CD4-positive, alpha-beta T cell (primary cell): Measurements from ENCODE around the gene PQBP1. TPM values are rescaled to one million over a fixed set of nuclear protein-coding genes. Genes with fewer than 3 reads are reported as not detected.

ENCODE experiments used
- ATAC-seq: fragments of 200-7000 bp; cut with Tn5 transposase; one replicate; pipeline ENCODE4 v1.10.0; 2022; ENCODE audit warnings: mild to moderate bottlenecking; ENCODE audit not compliant: poor library complexity
- CTCF ChIA-PET: fragments of 350-600 bp; sonication (Branson Sonifier 250); formaldehyde crosslinking; loops from one replicate; lab custom pipeline; 2021; ENCODE audit warnings: antibody characterized with exemption, inconsistent platforms; lab: Charles Lee
- POLR2A ChIA-PET: fragments of 350-600 bp; sonication (Branson Sonifier 250); formaldehyde crosslinking; loops from one replicate; lab custom pipeline; 2021; ENCODE audit warnings: antibody characterized with exemption, inconsistent platforms; lab: Charles Lee
- DNase-seq, 14 experiments: peaks; one replicate each; pipeline ENCODE4 v3.0.0-alpha.2; 2013 to 2020; ENCODE audit warnings: mixed read lengths in 2 of 14
- H3K27ac ChIP-seq, 2 donors: one replicate each; pipeline versions ENCODE4 v1.5.1 to v1.7.0; 2013; ENCODE audit warnings: low read length in 2 of 2, low read depth in 1 of 2, mild to moderate bottlenecking in 1 of 2
- H3K27me3 ChIP-seq, 2 experiments: 1 replicate in 1 of 2; 2 replicates in 1 of 2; pipeline versions ENCODE4 v1.6.1 to v1.7.0; 2013; ENCODE audit warnings: low read length in 2 of 2, control low read depth in 1 of 2, mild to moderate bottlenecking in 1 of 2, moderate library complexity in 1 of 2; ENCODE audit not compliant: insufficient read depth in 2 of 2, control insufficient read depth in 1 of 2
- H3K36me3 ChIP-seq: one replicate; pipeline ENCODE4 v1.6.1; 2013; ENCODE audit warnings: low read length, control low read depth; ENCODE audit not compliant: insufficient read depth
- H3K4me1 ChIP-seq: one replicate; pipeline ENCODE4 v1.6.1; 2013; ENCODE audit warnings: low read length, control low read depth; ENCODE audit not compliant: insufficient read depth
- H3K4me3 ChIP-seq: one replicate; pipeline ENCODE4 v1.5.1; 2013; ENCODE audit warnings: mild to moderate bottlenecking, low read length, moderate library complexity
- H3K9me3 ChIP-seq, 2 experiments: 1 replicate in 1 of 2; 2 replicates in 1 of 2; pipeline versions ENCODE4 v1.6.1 to v1.7.0; 2013; ENCODE audit warnings: low read length in 2 of 2, mild to moderate bottlenecking in 2 of 2, control low read depth in 1 of 2, moderate library complexity in 1 of 2; ENCODE audit not compliant: control insufficient read depth in 1 of 2, insufficient read depth in 1 of 2
- H3K27ac Mint-ChIP-seq: one replicate; pipeline ENCODE4 v1.8.0; 2020; ENCODE audit warnings: mixed read lengths
- H3K27me3 Mint-ChIP-seq: one replicate; pipeline ENCODE4 v1.8.0; 2021; ENCODE audit warnings: mixed read lengths
- H3K36me3 Mint-ChIP-seq: one replicate; pipeline ENCODE4 v1.8.0; 2021; ENCODE audit warnings: low read depth, mixed read lengths
- H3K4me1 Mint-ChIP-seq: one replicate; pipeline ENCODE4 v1.8.0; 2021; ENCODE audit warnings: low read depth, mixed read lengths
- H3K4me3 Mint-ChIP-seq: one replicate; pipeline ENCODE4 v1.8.0; 2020; ENCODE audit warnings: mild to moderate bottlenecking, mixed read lengths
- H3K9me3 Mint-ChIP-seq: one replicate; pipeline ENCODE4 v1.8.0; 2020; ENCODE audit warnings: mixed read lengths
- CTCF ChIP-seq: fragments of 200-600 bp; IDR thresholded peaks from one replicate; pipeline ENCODE4 v1.8.0; 2022; ENCODE audit warnings: antibody characterized with exemption, mild to moderate bottlenecking
- intact Hi-C, 2 experiments: fragments of 100-400 bp; cut with DNase I in 1 of 2; cut with micrococcal nuclease in 1 of 2; formaldehyde crosslinking; loops; one replicate each; pipeline versions ENCODE4 v1.15.1 to v1.9.0; 2023 to 2025; cut with DNase I, micrococcal nuclease
- total RNA-seq, 174 experiments: library from RNA in 2 of 174; stranded (reverse) in 2 of 174; gene quantifications; one replicate each; pipeline ENCODE4 v1.2.3 and lab custom pipeline; 2021 to 2026

Gene PQBP1
- total RNA-seq, 2 experiments from 2014 or later, result 73.0 to 76.6 TPM

- ATAC-seq, result peak; percentile 13
- peak in 12 of 14 experiments; percentile 37 to 86 (median 55) for DNase-seq
- Histone ChIP-seq H3K27me3 (no peaks in the 10 kb centered on the region), H3K9me3 (no peaks in the 10 kb centered on the region), H3K27ac (peak overlapping the region; percentile 93 to 98), H3K4me3 (peak overlapping the region; percentile 91), H3K36me3 (peaks cover 38% of the 10 kb centered on the region), H3K4me1 (peaks cover 35% of the 10 kb centered on the region)
- Mint-ChIP-seq H3K36me3 (peaks cover 31% of the 10 kb centered on the region), H3K27me3 (no peaks in the 10 kb centered on the region), H3K4me1 (peaks cover 27% of the 10 kb centered on the region), H3K27ac (peak overlapping the region; percentile 90), H3K4me3 (peak overlapping the region; percentile 91), H3K9me3 (no peaks in the 10 kb centered on the region)
- no peak for TF ChIP-seq CTCF
- POLR2A ChIA-PET, result interaction anchor here (0.6 to 2.7 kb wide), 20 partner anchors 9 to 323 kb away, joined by 3 to 49 read pairs (median 9); partner anchors contain the start of genes GRIPAP1, HDAC6, OTUD5 and RBM3
- CTCF ChIA-PET, result interaction anchor here (1.4 to 2.5 kb wide), 2 partner anchors 40 to 160 kb away, joined by 3 to 7 read pairs; no protein-coding TSS in a partner anchor
- intact Hi-C loops, result loop anchor here (2.0 to 5.0 kb wide), 5 partner anchors 14 to 248 kb away; partner anchors contain the start of genes HDAC6 (in 1 of the 2), SLC35A2 (in 1 of the 2) and TFE3 (in 1 of the 2)
Observed at GRCh38 chrX:48897157-48897624, 539 bp upstream of the PQBP1 start.

GRCh38 chrX:48899078-48899410 lies 1.3 kb downstream of the PQBP1 start:
- CTCF ChIA-PET, result no interaction called here
- H3K4me1 Mint-ChIP-seq, result peaks cover 27% of the 10 kb centered on the region
- ATAC-seq (no peak), DNase-seq (no peak)
- Histone ChIP-seq H3K27ac (no peak overlapping the region), H3K4me1 (peaks cover 33% of the 10 kb centered on the region), H3K4me3 (no peak overlapping the region), H3K9me3 (no peaks in the 10 kb centered on the region), H3K27me3 (no peaks in the 10 kb centered on the region), H3K36me3 (peaks cover 45% of the 10 kb centered on the region)
- intact Hi-C loops, result loop anchor here (2.0 to 5.0 kb wide), 4 partner anchors 18 to 162 kb away; partner anchors contain the start of genes HDAC6 (in 1 of the 2) and TFE3 (in 1 of the 2)
- POLR2A ChIA-PET, result interaction anchor here (1.8 to 2.7 kb wide), 3 partner anchors 15 to 59 kb away, joined by 7 to 49 read pairs (median 47); partner anchors contain the start of gene OTUD5
- no peak for TF ChIP-seq CTCF
- H3K9me3 Mint-ChIP-seq, result no peaks in the 10 kb centered on the region
- H3K27ac Mint-ChIP-seq, result no peak overlapping the region
- peaks cover 49% of the 10 kb centered on the region for H3K36me3 Mint-ChIP-seq
- H3K4me3 Mint-ChIP-seq, result no peak overlapping the region
- H3K27me3 Mint-ChIP-seq, result no peaks in the 10 kb centered on the region

GRCh38 chrX:48901069-48901468 lies 3.3 kb downstream of the PQBP1 start:
- H3K36me3 ChIP-seq, result peaks cover 50% of the 10 kb centered on the region
- no peaks in the 10 kb centered on the region for H3K9me3 Mint-ChIP-seq
- no peak for TF ChIP-seq CTCF
- no peak overlapping the region for H3K27ac Mint-ChIP-seq
- no peaks in the 10 kb centered on the region for H3K27me3 ChIP-seq
- ChIA-PET POLR2A (interaction anchor here (1.0 kb wide), 1 partner anchor 10 kb away, joined by 3 read pairs; no protein-coding TSS in a partner anchor), CTCF (no interaction called here)
- H3K9me3 ChIP-seq, result no peaks in the 10 kb centered on the region
- H3K4me3 ChIP-seq, result no peak overlapping the region
- H3K27me3 Mint-ChIP-seq, result no peaks in the 10 kb centered on the region
- H3K4me3 Mint-ChIP-seq, result no peak overlapping the region
- ATAC-seq (no peak), DNase-seq (no peak)
- H3K27ac ChIP-seq, result no peak overlapping the region
- intact Hi-C loops, result no loop called here
- H3K4me1 Mint-ChIP-seq, result peaks cover 20% of the 10 kb centered on the region
- H3K36me3 Mint-ChIP-seq, result peaks cover 44% of the 10 kb centered on the region
- peaks cover 28% of the 10 kb centered on the region for H3K4me1 ChIP-seq
